Endothelial cell of umbilical vein (primary cell): ENCODE measurements around the gene HTT.

Source experiments
- CTCF ChIP-seq, 2 donors: IDR thresholded peaks; 1 replicate in 1 of 2; 2 replicates in 1 of 2; pipeline ENCODE4 v1.5.1; 2011; ENCODE audit warnings: low read length in 2 of 2, mild to moderate bottlenecking in 2 of 2, moderate library complexity in 2 of 2, control low read depth in 1 of 2, inconsistent platforms in 1 of 2, low read depth in 1 of 2; ENCODE audit not compliant: insufficient read depth in 1 of 2; ENCODE audit errors: extremely low read depth in 1 of 2
- EZH2 ChIP-seq: IDR thresholded peaks from 2 replicates; pipeline ENCODE4 v1.6.1; 2012; ENCODE audit warnings: borderline replicate concordance, low read depth, mild to moderate bottlenecking, moderate library complexity, low read length, inconsistent platforms; ENCODE audit not compliant: severe bottlenecking
- FOS ChIP-seq: IDR thresholded peaks from 2 replicates; pipeline ENCODE4 v1.6.1; 2011; ENCODE audit warnings: mild to moderate bottlenecking, low read length, moderate library complexity, borderline replicate concordance; ENCODE audit not compliant: insufficient read depth
- MAX ChIP-seq: IDR thresholded peaks from 2 replicates; pipeline ENCODE4 v1.6.1; 2011; ENCODE audit not compliant: insufficient read depth, insufficient read length
- MYC ChIP-seq: IDR thresholded peaks from one replicate; pipeline ENCODE4 v1.6.1; 2011; ENCODE audit warnings: mild to moderate bottlenecking, low read depth, low read length
- POLR2A ChIP-seq: IDR thresholded peaks from 2 replicates; pipeline ENCODE4 v1.6.1; 2012; ENCODE audit warnings: low read depth, mild to moderate bottlenecking, control low read depth, low read length
- POLR2AphosphoS5 ChIP-seq: IDR thresholded peaks from 2 replicates; pipeline ENCODE4 v1.6.1; 2012; ENCODE audit warnings: low read depth, mild to moderate bottlenecking, control low read depth, low read length, moderate library complexity; ENCODE audit not compliant: insufficient read depth

DNA sequence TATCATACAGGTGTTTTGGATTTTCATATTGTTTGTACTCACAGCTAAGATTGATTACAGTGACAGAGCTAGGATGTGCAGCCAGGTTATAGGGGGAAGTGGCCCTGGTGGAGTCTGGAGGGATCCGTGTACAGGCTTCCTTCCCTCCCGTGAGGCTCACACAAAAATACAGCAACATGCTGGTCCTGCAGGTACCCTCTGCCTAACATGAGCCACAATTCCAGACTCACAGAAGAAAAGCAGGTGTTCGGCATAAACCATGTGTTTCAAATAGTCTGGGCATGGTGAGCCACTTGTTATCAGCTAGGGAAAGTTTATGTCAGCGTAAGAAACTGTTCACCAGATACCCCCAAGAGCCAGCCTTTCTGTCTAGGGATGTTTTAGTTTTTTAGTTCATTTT, 82.9 kb downstream of the HTT start:
- TF ChIP-seq CTCF (IDR thresholded peaks at IDR 0.05; ENCODE audit: extremely low read depth in 1 of 2, insufficient read depth in 1 of 2, low read depth in 1 of 2, low read length in 2 of 2) (no peak), EZH2 (no peak), MAX (no peak), POLR2AphosphoS5 (no peak), FOS (no peak), POLR2A (no peak), MYC (no peak)
